Measurements from ENCODE around the gene FCHSD2.

Gene FCHSD2

GRCh38 chr11:72886619-72887018, 255.5 kb downstream of the FCHSD2 start:
- no peak for DNase-seq (ENCODE audit: low spot score)
- TF ChIP-seq CTCF (IDR thresholded peaks at IDR 0.05; ENCODE audit: extremely low read depth, missing control alignments), result no peak

- no peak for DNase-seq (ENCODE audit: low spot score)
- no peak for TF ChIP-seq CTCF (IDR thresholded peaks at IDR 0.05; ENCODE audit: extremely low read depth, missing control alignments)
These were observed 256.1 kb downstream of the FCHSD2 start for GRCh38 chr11:72885749-72886609.

- no peak for DNase-seq (ENCODE audit: low spot score)
- TF ChIP-seq CTCF (IDR thresholded peaks at IDR 0.05; ENCODE audit: extremely low read depth, missing control alignments), result no peak
These were observed 266.0 kb downstream of the FCHSD2 start for GRCh38 chr11:72876147-72876546.

- no peak for TF ChIP-seq CTCF (IDR thresholded peaks at IDR 0.05; ENCODE audit: extremely low read depth, missing control alignments)
- DNase-seq (ENCODE audit: low spot score), result no peak
These were observed 266.4 kb downstream of the FCHSD2 start for GRCh38 chr11:72875736-72876135.

- DNase-seq (ENCODE audit: low spot score), result no peak
These were observed 270.1 kb downstream of the FCHSD2 start for GRCh38 chr11:72872012-72872411.

GRCh38 chr11:72871119-72871518, 271.0 kb downstream of the FCHSD2 start:
- TF ChIP-seq CTCF (IDR thresholded peaks at IDR 0.05; ENCODE audit: extremely low read depth, missing control alignments), result no peak
- no peak for DNase-seq (ENCODE audit: low spot score)

More at GRCh38 chr11:72872012-72872411, 270.1 kb downstream of the FCHSD2 start:
- no peak for TF ChIP-seq CTCF (IDR thresholded peaks at IDR 0.05; ENCODE audit: extremely low read depth, missing control alignments)

GRCh38 chr11:72869831-72870230, 272.3 kb downstream of the FCHSD2 start:
- no peak for DNase-seq (ENCODE audit: low spot score)

More at GRCh38 chr11:72869831-72870230, 272.3 kb downstream of the FCHSD2 start:
- no peak for TF ChIP-seq CTCF (IDR thresholded peaks at IDR 0.05; ENCODE audit: extremely low read depth, missing control alignments)

All from GM20000 (cell line).